ENCODE data around the gene ETS2.

DNA sequence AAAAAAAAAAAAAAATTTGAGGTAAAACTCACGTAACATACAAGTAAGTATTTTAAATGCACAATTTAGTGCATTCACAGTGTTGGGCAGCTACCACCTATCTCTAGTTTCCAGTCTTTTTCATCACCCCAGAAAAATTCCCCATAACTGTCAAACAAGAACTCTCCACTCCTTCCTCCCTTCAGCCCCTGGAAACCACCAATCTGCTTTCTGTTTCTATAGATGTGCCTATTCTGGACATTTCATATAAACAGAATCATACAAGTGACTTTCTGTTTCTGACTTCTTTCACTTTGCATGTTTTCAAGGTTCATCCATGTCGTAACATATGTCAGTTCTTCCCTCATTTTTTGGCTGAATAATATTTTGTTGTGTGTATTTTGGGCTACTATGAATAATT lies 24.9 kb upstream of the ETS2 start:
- no peak for TF ChIP-seq TAF1 (IDR thresholded peaks at IDR 0.05; ENCODE audit: low read depth)
- TF ChIP-seq REST (IDR thresholded peaks at IDR 0.05; ENCODE audit: low read depth) = no peak

Measured in Ishikawa (cell line).